Hepatocyte (in vitro differentiated cells): ENCODE results near the gene TPSB2. TPM values are rescaled to one million over a fixed set of nuclear protein-coding genes. Genes with fewer than 3 reads are reported as not detected.
"Not testable (repeated sequence)": the region's sequence is repeated elsewhere in the genome, so short reads cannot be mapped to it uniquely, and the experiment has no call there.

Experiments used
- DNase-seq: peaks from one replicate; pipeline ENCODE4 v3.0.0-alpha.2; 2016; ENCODE audit warnings: low spot score
- H2AFZ ChIP-seq: fragments of 200-600 bp; sonication (generic); 2 replicates; pipeline ENCODE4 v1.6.0; 2016; ENCODE audit warnings: antibody characterized with exemption, mild to moderate bottlenecking
- H3K27ac ChIP-seq: fragments of 200-600 bp; sonication (generic); 2 replicates; pipeline ENCODE4 v1.5.1; 2016; ENCODE audit warnings: mild to moderate bottlenecking
- H3K27me3 ChIP-seq: fragments of 200-600 bp; sonication (generic); 2 replicates; pipeline ENCODE4 v1.6.1; 2016
- H3K36me3 ChIP-seq: fragments of 200-600 bp; sonication (generic); replicated peaks from 2 replicates; pipeline ENCODE4 v1.5.1; 2016; ENCODE audit warnings: low read depth; ENCODE audit not compliant: insufficient read depth
- H3K4me1 ChIP-seq: fragments of 200-600 bp; sonication (generic); 2 replicates; pipeline ENCODE4 v1.5.1; 2016; ENCODE audit warnings: mild to moderate bottlenecking, moderate library complexity; ENCODE audit not compliant: insufficient read depth
- H3K4me2 ChIP-seq: fragments of 200-600 bp; sonication (generic); 2 replicates; pipeline ENCODE4 v1.6.0; 2016
- H3K4me3 ChIP-seq: fragments of 200-600 bp; sonication (generic); 2 replicates; pipeline ENCODE4 v1.5.1; 2016; ENCODE audit warnings: mild to moderate bottlenecking
- H3K79me2 ChIP-seq: fragments of 200-600 bp; sonication (generic); 2 replicates; pipeline ENCODE4 v1.6.0; 2017; ENCODE audit warnings: mild to moderate bottlenecking
- H3K9me2 ChIP-seq: fragments of 200-600 bp; sonication (generic); replicated peaks from 2 replicates; pipeline ENCODE4 v1.6.0; 2017; ENCODE audit warnings: mild to moderate bottlenecking; ENCODE audit not compliant: insufficient read depth
- H3K9me3 ChIP-seq: fragments of 200-600 bp; sonication (generic); 2 replicates; pipeline ENCODE4 v1.5.1; 2016; ENCODE audit warnings: low read depth, mild to moderate bottlenecking
- H4K20me1 ChIP-seq: fragments of 200-600 bp; sonication (generic); 2 replicates; pipeline ENCODE4 v1.6.0; 2016; ENCODE audit warnings: mild to moderate bottlenecking; ENCODE audit not compliant: insufficient read depth, poor library complexity, severe bottlenecking
- CTCF ChIP-seq: fragments of 200-600 bp; sonication (generic); IDR thresholded peaks from 2 replicates; pipeline ENCODE4 v1.5.1; 2016; ENCODE audit warnings: antibody characterized with exemption, mild to moderate bottlenecking; ENCODE audit not compliant: poor library complexity
- EZH2 ChIP-seq: fragments of 200-600 bp; sonication (generic); IDR thresholded peaks from 2 replicates; pipeline ENCODE4 v1.6.1; 2016; ENCODE audit warnings: antibody characterized with exemption, mild to moderate bottlenecking, borderline replicate concordance
- EZH2phosphoT487 ChIP-seq: fragments of 200-600 bp; sonication (generic); IDR thresholded peaks from one replicate; pipeline ENCODE4 v1.6.1; 2018; ENCODE audit warnings: antibody characterized with exemption, mild to moderate bottlenecking, low read depth, moderate library complexity; ENCODE audit not compliant: unreplicated experiment, severe bottlenecking
- WGBS: methylation state at CpG from one replicate; pipeline ENCODE4 v1.1.6; 2016; ENCODE audit warnings: low lambda C conversion rate; ENCODE audit errors: missing lambda C conversion rate; 5-methylcytosine and 5-hydroxymethylcytosine counted together
- polyA plus RNA-seq: library from polyadenylated mRNA; unstranded; fragments of >200 nt; fragmentation: Nextera tagmentation; extraction: Ambion mirVana; gene quantifications from 2 replicates; pipeline ENCODE4 v1.2.1, GENCODE V29; 2016
- total RNA-seq: library from RNA; depleted of rRNA; stranded (reverse); fragments of >200 nt; gene quantifications from 2 replicates; pipeline ENCODE4 v1.2.3, GENCODE V29; 2014

Gene TPSB2
- total RNA-seq (not detected in 2 replicates), polyA plus RNA-seq (not detected in 2 replicates)

GRCh38 chr16:1230084-1230470 is at the start of gene TPSB2:
TPSB2 (minus strand) TSS chr16:1230184; CDS start chr16:1229951, 233 bp downstream.
- H3K36me3 ChIP-seq, H3K27me3 ChIP-seq, H3K79me2 ChIP-seq, H3K4me1 ChIP-seq, H4K20me1 ChIP-seq, H3K9me2 ChIP-seq, H3K27ac ChIP-seq, H3K4me3 ChIP-seq, H3K9me3 ChIP-seq, DNase-seq, H3K4me2 ChIP-seq, H2AFZ ChIP-seq: not testable (repeated sequence)
- WGBS = no CpG with 5 or more reads among the region's 11 CpGs

GRCh38 chr16:1279081-1279944 is 49.3 kb upstream of the TPSB2 start:
- Histone ChIP-seq H3K4me3 (no peak overlapping the region), H3K9me2 (no peaks in the 10 kb centered on the region), H3K27ac (no peak overlapping the region), H3K9me3 (no peaks in the 10 kb centered on the region), H3K4me1 (peaks cover 6% of the 10 kb centered on the region), H3K27me3 (no peaks in the 10 kb centered on the region), H3K4me2 (no peak overlapping the region), H3K36me3 (no peaks in the 10 kb centered on the region), H3K79me2 (no peaks in the 10 kb centered on the region), H4K20me1 (no peaks in the 10 kb centered on the region), H2AFZ (no peak overlapping the region)
- 86% methylated on average over 26 of the region's 30 CpGs for WGBS
- DNase-seq = no peak
- TF ChIP-seq EZH2phosphoT487 = no peak
- no peak for TF ChIP-seq EZH2
- TF ChIP-seq CTCF = no peak

DNA sequence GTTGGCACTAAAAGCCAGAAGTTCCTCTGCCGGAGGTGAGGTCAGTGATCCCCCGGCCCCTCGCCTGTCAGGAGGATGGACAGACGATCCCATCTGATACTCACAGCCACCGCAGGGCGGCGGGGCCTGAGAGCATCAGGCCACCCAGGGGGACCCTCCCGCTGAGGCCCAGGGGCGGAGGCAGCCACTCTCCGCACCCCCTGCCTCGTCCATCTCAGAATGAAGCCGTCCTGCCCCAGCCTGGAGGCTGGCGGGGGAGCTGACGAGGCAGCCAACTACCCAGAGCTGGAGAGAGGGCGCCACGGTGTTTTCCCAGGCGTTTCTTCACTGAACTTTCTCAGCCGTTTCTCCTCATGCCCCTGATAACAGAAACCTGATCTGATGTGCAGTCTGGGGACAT is 48.5 kb upstream of the TPSB2 start:
- WGBS = 21% methylated on average over 18 of the region's 18 CpGs
- peaks cover 6% of the 10 kb centered on the region for H3K4me1 ChIP-seq
- H3K9me3 ChIP-seq = no peaks in the 10 kb centered on the region
- H4K20me1 ChIP-seq = no peaks in the 10 kb centered on the region
- H3K4me3 ChIP-seq = no peak overlapping the region
- TF ChIP-seq EZH2phosphoT487 (no peak), CTCF (no peak), EZH2 (no peak)
- DNase-seq = no peak
- H3K4me2 ChIP-seq = no peak overlapping the region
- H3K9me2 ChIP-seq = no peaks in the 10 kb centered on the region
- H3K27me3 ChIP-seq = no peaks in the 10 kb centered on the region
- no peaks in the 10 kb centered on the region for H3K36me3 ChIP-seq
- H2AFZ ChIP-seq = no peak overlapping the region
- no peak overlapping the region for H3K27ac ChIP-seq
- no peaks in the 10 kb centered on the region for H3K79me2 ChIP-seq

DNA sequence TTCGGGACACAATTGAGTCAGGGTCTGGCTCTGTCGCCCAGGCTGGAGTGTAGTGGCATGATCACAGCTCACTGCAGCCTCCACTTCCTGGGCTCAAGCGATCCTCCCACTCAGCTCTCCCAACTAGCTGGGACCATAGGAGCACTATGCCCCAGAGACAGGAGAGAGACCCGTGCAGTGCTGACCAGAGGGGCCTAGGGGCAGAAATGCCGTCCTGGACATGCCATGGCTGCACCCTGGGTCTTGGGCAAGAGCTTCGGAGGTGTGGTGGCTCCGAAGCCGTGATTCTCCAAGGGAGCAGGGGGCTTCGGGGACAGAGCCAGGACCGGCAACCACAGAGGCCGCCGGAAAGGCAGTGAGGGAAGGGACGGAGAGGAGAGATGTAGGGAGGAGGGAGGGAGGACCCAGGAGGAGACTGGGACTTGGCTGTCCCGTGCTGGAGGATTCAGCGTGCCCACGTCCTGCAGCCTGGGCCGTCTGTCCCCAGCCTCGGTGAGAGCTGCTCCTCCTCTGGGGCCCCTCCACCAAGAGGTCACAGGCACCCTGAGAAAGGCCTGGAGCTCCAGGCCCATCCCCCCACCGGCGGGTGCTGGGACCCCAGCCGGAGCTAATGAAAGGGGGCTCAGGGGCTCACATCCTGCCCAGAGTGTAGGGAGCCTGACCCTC is 47.8 kb upstream of the TPSB2 start:
- DNase-seq = no peak
- Histone ChIP-seq H3K27ac (no peak overlapping the region), H3K79me2 (no peaks in the 10 kb centered on the region), H3K9me2 (no peaks in the 10 kb centered on the region), H3K36me3 (no peaks in the 10 kb centered on the region), H3K9me3 (no peaks in the 10 kb centered on the region), H4K20me1 (no peaks in the 10 kb centered on the region), H3K27me3 (no peaks in the 10 kb centered on the region), H3K4me2 (no peak overlapping the region), H3K4me3 (no peak overlapping the region), H3K4me1 (peaks cover 6% of the 10 kb centered on the region), H2AFZ (no peak overlapping the region)
- no peak for TF ChIP-seq EZH2
- no peak for TF ChIP-seq CTCF
- TF ChIP-seq EZH2phosphoT487 = no peak
- 83% methylated on average over 17 of the region's 21 CpGs for WGBS
